IPS-NIHi11 (cell line): ENCODE data around the gene ERC2.

Source experiments
- DNase-seq: peaks from one replicate; pipeline ENCODE4 v3.0.0; 2012; ENCODE audit warnings: mixed read lengths, low spot score

Gene ERC2

GRCh38 chr3:55988905-55989304, 479.4 kb downstream of the ERC2 start:
- no peak for DNase-seq

GRCh38 chr3:55984626-55985025, 483.6 kb downstream of the ERC2 start:
- DNase-seq = no peak

GRCh38 chr3:55978953-55979352, 489.3 kb downstream of the ERC2 start:
- no peak for DNase-seq

GRCh38 chr3:55974421-55975165, 493.7 kb downstream of the ERC2 start:
- DNase-seq = no peak

- no peak for DNase-seq
Observed at GRCh38 chr3:55969634-55970033, 498.6 kb downstream of the ERC2 start.

- DNase-seq = no peak
Observed at GRCh38 chr3:55968331-55968730, 499.9 kb downstream of the ERC2 start.

- DNase-seq = no peak
Observed at GRCh38 chr3:55966566-55966965, 501.7 kb downstream of the ERC2 start.

GRCh38 chr3:55965776-55966175, 502.5 kb downstream of the ERC2 start:
- DNase-seq = no peak

- no peak for DNase-seq
Observed at GRCh38 chr3:55964491-55964985, 503.7 kb downstream of the ERC2 start.

- DNase-seq = no peak
Observed at GRCh38 chr3:55963601-55964000, 504.7 kb downstream of the ERC2 start.

- no peak for DNase-seq
Observed at GRCh38 chr3:55959471-55960080, 508.7 kb downstream of the ERC2 start.

- no peak for DNase-seq
Observed at GRCh38 chr3:55958605-55959004, 509.7 kb downstream of the ERC2 start.

GRCh38 chr3:55955891-55956477, 512.3 kb downstream of the ERC2 start:
- DNase-seq = no peak

- no peak for DNase-seq
Observed at GRCh38 chr3:55951388-55951787, 516.9 kb downstream of the ERC2 start.

- no peak for DNase-seq
Observed at GRCh38 chr3:55947406-55947805, 520.9 kb downstream of the ERC2 start.

GRCh38 chr3:55946574-55947160, 521.6 kb downstream of the ERC2 start:
- DNase-seq = no peak

- no peak for DNase-seq
Observed at GRCh38 chr3:55942868-55943267, 525.4 kb downstream of the ERC2 start.

GRCh38 chr3:55939287-55939686, 529.0 kb downstream of the ERC2 start:
- no peak for DNase-seq

GRCh38 chr3:55937301-55937700, 531.0 kb downstream of the ERC2 start:
- DNase-seq = no peak

GRCh38 chr3:55936549-55937052, 531.7 kb downstream of the ERC2 start:
- DNase-seq = no peak

- no peak for DNase-seq
Observed at GRCh38 chr3:55935241-55935640, 533.0 kb downstream of the ERC2 start.

GRCh38 chr3:55934771-55935170, 533.5 kb downstream of the ERC2 start:
- no peak for DNase-seq
